HG03558 (cell line): ENCODE results near the gene USP33.
"Not testable (repeated sequence)": the region's sequence is repeated elsewhere in the genome, so short reads cannot be mapped to it uniquely, and the experiment has no call there.

Experiments
- ATAC-seq: cut with Tn5 transposase; IDR thresholded peaks from one replicate; pipeline ENCODE4 v1.9.1; 2021; ENCODE audit warnings: moderate number of reproducible peaks; ENCODE audit not compliant: unreplicated experiment; ENCODE audit errors: extremely low read depth

The USP33 gene

GRCh38 chr1:77742011-77742555 is 17.6 kb downstream of the USP33 start:
- ATAC-seq = no peak

DNA sequence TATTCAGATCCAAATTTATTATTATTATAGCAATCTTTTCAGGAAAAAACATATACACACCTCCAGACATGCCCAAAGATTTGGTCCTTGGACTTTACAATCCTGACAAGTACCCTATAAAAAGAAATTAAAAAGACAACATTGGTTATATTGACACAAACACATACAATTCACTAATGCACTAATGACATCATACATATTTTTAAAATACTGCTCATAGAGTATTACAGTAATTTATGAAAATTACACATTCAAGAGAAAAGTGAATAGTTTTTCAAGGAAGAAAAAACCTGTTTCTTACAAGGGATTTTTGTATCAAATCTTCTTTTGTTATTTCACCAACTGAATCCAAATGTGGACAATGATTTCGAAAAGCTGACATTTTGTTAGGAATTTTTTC is 18.3 kb downstream of the USP33 start:
- no peak for ATAC-seq

DNA sequence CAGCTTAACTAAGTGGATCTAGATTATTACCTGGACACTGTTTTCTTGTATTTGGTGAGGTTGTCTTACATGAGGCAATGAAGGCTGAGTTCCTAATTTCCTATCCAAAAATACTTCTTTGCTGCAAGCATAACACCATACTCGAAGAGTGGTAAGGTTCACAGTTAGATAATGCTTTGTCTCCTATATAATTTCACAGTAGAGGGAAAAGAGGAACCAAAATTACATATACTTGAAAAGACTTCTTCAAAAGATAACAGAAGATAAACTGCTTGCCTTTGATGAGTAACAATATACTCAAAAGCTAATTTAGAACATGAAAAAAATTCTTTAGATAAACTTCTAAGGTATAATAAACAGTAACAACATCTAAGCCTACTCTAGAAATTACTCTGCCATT is 20.4 kb downstream of the USP33 start:
- no peak for ATAC-seq

DNA sequence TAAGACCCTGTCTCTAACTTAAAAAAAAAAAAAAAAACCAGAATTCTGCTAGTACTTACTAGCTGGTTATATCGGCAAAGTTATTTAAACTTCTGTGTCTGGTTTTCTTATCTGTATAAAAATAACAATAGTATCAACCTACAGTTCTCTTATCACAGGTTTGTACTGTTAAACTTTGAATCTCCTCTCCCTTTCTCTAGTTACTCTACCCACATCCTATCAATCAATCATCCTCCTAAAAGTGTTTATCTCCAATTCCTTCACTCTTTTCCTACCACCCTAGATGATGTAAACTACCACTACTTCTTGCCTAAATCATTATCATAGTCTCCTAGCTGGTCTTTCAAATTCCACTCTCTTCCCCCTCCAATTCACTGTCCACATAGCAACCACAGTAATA is 27.6 kb downstream of the USP33 start:
- ATAC-seq = no peak

GRCh38 chr1:77725706-77726105 is 33.9 kb downstream of the USP33 start:
- ATAC-seq = no peak

- no peak for ATAC-seq
Observed at GRCh38 chr1:77718181-77718580, 41.5 kb downstream of the USP33 start.

DNA sequence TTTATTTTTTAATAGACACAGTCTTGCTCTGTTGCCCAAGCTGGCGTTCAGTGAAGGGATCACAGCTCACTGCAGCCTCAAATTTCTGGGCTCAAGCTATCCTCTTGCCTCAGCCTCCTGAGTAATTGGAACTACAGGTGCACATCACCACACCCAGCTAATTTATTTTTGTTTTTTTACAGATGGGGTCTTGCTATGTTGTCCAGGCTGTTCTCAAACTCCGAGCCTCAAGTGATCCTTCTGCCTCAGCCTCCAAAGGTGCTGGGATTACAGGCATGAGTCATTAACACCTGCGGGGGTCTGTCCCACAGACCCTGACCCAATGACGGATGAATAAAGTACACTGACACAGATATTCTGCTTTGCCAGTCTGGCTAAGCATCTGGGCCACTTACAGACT is 43.6 kb downstream of the USP33 start:
- ATAC-seq = no peak

DNA sequence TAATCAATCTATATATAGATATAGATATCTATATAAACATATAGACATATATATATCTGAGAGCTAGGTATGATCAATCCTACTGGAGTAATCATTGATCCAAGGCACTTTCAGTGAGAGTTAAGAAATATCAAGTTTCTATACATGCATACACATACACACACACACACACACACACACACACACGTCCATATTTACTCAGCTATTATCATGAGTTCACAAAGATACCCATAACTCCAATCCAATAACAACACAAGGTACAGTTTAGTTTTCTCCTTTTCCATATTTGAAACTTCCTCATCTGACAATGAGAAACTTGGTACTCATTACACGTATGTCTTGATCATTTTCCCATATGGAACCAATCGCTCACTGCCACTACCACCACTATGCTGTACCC is 49.9 kb downstream of the USP33 start:
- no peak for ATAC-seq

- ATAC-seq = no peak
Observed at GRCh38 chr1:77706321-77706720, 53.3 kb downstream of the USP33 start.

GRCh38 chr1:77704736-77705135 is 54.9 kb downstream of the USP33 start:
- no peak for ATAC-seq

- not testable (repeated sequence) for ATAC-seq
Observed at GRCh38 chr1:77699673-77700072, 60.0 kb downstream of the USP33 start.

DNA sequence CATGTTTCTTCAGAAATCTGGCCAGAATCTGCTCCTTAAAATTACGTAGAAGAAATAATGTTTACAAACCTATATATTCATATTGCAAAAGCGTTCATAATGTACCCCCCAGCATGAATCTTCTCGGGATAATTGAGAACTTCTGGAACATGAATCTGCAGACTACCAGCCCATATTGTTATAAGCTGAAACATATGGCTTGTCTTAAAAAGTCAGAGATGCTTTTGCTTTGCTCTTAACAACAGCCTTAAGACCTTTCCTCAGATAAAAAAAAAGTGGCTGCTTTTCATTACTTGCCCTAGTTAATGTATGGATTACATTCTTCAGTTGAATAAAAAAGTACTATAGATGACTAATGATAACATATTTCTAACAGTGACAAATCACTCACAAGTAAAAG is 62.2 kb downstream of the USP33 start:
- no peak for ATAC-seq

GRCh38 chr1:77688939-77689338 is 70.7 kb downstream of the USP33 start:
- no peak for ATAC-seq

GRCh38 chr1:77687519-77687906 is 72.1 kb downstream of the USP33 start:
- no peak for ATAC-seq

- ATAC-seq = no peak
Observed at GRCh38 chr1:77686796-77687518, 72.7 kb downstream of the USP33 start.

DNA sequence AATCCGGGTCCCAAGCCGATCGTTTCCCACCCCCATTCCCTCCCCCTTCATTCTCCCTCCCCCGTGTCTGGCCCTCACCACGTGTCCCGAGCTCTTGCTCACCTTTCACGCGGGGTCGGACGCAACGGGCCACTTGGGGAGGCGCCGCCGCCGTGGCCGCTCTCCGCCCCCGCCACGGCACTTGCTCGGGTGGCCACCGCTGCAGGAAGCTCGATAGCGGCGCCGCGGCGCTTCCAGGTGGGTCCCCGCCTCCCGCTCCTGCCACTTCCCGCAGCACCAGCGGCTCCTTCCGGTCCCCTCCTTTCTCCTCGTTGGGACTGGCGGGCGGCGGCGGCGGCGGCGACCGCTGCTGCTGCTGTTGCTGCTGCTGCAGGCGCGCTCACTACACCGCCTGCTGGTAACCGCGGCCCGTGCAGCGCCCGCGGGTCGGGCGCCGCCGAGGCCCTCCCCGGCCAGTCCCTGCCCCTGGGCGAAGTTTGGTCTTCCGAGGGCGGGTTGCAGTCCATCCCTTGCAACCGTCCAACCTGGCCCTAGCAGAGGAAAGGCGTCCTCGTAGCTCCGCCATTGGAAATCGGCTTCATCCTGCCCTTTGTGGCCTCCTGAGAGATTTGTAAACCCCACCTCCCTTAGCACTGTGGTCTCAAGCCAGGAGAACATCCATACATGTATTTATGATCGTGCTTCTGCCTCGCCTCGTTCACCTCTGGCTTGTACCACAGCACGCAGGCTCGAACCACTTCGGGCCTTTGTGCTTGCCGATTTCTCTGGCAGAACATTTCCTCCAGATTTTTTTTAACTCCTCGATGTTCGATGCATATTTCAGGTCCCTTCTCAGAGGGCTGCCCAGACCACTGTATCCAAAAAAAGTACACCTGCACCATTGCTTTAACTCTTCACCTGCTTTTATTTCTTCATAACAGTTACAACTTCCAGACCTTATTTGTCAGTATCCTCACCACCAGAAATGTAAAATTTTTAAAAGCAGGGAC is 76.2 kb downstream of the USP33 start:
- ATAC-seq = peak; percentile 45

DNA sequence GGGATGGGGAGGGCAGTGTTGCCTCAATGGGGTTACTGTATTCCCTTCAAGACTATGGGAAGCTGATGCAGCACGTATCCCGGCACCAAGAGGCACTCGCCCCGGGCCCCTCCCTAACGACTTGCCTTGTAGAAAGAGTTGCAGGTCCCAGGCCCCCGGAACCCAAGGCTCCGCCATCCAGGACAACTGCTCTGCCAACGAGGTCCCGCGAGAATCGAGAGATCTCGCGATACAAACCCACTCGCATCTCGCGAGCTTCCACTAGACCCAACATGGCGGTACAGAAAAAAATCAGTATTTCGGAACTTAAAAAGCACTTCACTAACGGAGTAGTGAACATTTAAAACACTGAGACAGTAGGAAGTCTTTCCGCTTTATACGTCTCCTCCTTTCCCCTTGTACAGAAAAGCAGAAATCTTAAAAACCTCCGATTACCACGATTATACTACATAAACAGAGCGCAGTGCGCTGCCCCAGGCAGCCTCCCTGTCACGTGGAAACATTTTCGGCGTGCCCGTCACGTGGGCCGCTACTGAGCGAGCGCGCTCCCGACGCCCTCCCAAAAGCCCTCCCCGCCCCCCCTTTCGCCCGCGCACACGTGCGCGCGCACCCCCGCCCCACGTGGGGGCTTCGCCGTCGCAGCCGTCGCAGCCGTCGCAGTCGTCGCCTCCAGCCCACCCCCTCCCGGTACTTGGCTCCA is 77.0 kb downstream of the USP33 start, which contains the start of gene ZZZ3:
Gene ZZZ3 (minus strand): TSS at position 199 of the 700 bp plus-strand sequence. CDS start 49,304 bp downstream, outside the sequence.
- peak; percentile 64 for ATAC-seq

GRCh38 chr1:77680173-77680572 is 79.5 kb downstream of the USP33 start:
- no peak for ATAC-seq

GRCh38 chr1:77678660-77679610 is 80.7 kb downstream of the USP33 start:
- ATAC-seq = no peak
